UCSD-AML1 (cell line): ENCODE measurements around the gene MYO5C.
A peak's percentile ranks its signal among the peaks of the same experiment; 100 is the strongest.

Source experiments
- DNase-seq: peaks from one replicate; lab custom pipeline; 2025; ENCODE audit not compliant: unreplicated experiment; lab: John Stamatoyannopoulos, UW

Gene MYO5C, protein sequence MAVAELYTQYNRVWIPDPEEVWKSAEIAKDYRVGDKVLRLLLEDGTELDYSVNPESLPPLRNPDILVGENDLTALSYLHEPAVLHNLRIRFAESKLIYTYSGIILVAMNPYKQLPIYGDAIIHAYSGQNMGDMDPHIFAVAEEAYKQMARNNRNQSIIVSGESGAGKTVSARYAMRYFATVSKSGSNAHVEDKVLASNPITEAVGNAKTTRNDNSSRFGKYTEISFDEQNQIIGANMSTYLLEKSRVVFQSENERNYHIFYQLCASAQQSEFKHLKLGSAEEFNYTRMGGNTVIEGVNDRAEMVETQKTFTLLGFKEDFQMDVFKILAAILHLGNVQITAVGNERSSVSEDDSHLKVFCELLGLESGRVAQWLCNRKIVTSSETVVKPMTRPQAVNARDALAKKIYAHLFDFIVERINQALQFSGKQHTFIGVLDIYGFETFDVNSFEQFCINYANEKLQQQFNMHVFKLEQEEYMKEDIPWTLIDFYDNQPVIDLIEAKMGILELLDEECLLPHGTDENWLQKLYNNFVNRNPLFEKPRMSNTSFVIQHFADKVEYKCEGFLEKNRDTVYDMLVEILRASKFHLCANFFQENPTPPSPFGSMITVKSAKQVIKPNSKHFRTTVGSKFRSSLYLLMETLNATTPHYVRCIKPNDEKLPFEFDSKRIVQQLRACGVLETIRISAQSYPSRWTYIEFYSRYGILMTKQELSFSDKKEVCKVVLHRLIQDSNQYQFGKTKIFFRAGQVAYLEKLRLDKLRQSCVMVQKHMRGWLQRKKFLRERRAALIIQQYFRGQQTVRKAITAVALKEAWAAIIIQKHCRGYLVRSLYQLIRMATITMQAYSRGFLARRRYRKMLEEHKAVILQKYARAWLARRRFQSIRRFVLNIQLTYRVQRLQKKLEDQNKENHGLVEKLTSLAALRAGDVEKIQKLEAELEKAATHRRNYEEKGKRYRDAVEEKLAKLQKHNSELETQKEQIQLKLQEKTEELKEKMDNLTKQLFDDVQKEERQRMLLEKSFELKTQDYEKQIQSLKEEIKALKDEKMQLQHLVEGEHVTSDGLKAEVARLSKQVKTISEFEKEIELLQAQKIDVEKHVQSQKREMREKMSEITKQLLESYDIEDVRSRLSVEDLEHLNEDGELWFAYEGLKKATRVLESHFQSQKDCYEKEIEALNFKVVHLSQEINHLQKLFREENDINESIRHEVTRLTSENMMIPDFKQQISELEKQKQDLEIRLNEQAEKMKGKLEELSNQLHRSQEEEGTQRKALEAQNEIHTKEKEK (N-terminal part only)

DNA sequence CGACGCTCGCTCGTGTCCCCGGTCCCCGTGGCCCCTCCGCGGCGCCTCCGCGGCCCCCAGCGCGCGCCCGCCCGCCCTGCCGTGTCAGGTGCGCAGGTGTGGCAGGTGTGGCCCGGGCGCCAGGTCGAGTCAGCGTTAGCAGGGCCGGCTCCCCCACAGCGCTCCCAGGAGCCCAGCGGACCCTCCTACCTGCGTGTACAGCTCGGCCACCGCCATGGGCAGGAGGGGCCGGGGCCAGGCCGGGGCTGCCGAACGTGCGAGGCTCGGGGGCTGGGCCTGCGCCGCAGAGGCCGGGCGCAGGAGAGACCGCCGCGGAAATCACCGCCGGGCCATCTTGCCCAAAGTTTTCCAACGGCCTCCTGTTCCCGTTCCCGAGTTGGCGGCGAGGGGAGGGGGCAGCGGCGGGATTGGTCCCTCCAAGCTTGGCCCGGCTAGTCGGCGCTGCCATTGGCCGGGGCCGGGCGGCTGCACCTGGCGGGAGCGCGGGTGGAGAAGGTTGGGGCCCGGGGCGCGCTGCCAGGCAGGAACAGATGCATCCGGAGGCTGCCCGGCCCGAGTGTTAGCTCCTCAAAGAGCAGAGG lies at the start of gene MYO5C:
MYO5C (minus strand) TSS at position 384 of the 581 bp plus-strand sequence; CDS start at position 216, 168 bp downstream.
- peak; percentile 75 for DNase-seq

- DNase-seq, result no peak
Measured at GRCh38 chr15:52344592-52344991, 49.0 kb upstream of the MYO5C start.

DNA sequence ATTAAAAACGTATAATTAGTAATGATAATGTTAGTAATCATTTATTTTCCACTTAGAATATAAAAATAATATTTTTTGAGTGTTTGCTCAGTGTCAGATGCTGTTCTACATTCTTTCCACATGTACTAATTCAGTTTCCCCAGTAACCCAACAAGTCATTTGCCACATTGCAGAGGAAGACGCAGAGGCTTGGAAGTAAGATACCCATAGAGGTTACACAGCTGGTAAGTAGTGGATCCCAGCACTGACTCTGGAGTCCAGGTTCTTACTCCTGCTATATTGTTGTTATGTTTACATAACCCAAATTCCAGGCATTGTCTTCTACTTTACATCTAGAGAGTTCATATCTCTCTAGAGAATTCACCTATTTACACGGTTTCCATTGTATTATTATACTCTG lies 48.2 kb upstream of the MYO5C start:
- no peak for DNase-seq

GRCh38 chr15:52340093-52340492 lies 44.5 kb upstream of the MYO5C start:
- no peak for DNase-seq

DNA sequence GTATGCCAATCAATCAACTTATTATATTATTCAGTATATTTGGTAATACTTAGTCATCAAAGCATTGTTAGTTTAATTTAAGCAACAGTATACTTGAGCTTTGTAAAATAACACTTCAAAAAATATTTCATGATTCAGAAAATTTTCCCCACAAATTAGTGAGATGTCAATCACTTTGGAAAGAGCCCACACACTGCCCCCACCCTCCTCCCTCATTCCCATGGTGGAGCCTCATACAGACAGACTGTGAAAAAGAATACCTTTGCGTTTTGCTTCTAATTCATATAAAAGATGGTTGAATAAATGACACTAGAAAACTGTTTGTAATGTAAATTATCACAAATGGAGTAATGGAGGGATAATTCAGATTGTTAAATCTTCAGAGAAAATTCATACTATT lies 43.3 kb upstream of the MYO5C start:
- no peak for DNase-seq

DNA sequence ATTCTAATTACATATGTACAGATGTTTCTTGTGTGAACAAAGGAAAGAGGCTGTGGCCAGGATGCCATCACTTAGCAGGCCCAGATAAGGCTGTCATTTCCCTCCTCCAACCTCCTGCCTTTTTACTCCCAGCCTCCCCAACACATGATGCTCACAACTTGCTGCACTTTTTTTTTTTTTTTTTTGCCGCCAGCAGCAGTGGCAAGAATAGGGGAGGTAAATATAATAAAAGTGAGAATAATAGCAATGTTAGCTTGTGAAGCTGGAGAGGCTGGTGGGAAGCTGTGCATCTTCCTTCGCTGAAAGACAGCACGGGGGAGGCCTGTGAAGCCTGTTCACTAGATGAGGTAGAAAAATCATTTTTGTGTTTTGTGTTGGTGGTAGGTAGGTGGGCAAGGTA lies 42.5 kb upstream of the MYO5C start:
- no peak for DNase-seq

- DNase-seq, result no peak
Measured at GRCh38 chr15:52337198-52337853, 41.7 kb upstream of the MYO5C start.

GRCh38 chr15:52336529-52336928 lies 40.9 kb upstream of the MYO5C start:
- DNase-seq, result no peak

DNA sequence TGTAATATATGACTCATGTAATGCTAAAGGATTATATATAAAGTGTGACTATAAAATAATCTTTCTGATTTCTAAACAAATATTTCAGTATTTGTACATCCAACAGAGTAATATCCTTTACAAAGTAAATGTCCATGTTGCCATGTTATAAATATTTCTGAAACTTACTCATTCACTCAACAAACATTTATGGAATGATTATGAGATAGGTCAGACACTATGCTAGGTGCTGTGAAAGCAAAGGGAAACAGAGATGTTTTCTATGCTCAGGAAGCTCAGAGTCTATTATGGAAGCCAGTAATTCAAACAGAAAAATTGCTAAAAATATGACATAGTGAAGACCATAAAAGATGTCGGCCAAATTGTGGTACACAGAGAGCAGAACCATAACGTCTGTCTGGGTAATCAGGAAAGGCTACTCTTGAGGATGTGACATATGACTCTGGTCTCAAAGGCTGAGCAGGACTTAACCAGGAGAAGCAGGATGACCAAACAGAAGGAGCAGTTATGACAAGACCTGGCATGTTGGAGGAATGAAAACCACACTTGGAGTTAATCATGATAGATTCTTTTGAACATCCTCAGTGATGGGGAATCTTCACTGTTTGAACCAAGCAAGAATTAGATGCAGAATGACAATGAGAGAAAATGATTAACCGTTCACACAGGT lies 39.0 kb upstream of the MYO5C start:
- DNase-seq, result no peak

DNA sequence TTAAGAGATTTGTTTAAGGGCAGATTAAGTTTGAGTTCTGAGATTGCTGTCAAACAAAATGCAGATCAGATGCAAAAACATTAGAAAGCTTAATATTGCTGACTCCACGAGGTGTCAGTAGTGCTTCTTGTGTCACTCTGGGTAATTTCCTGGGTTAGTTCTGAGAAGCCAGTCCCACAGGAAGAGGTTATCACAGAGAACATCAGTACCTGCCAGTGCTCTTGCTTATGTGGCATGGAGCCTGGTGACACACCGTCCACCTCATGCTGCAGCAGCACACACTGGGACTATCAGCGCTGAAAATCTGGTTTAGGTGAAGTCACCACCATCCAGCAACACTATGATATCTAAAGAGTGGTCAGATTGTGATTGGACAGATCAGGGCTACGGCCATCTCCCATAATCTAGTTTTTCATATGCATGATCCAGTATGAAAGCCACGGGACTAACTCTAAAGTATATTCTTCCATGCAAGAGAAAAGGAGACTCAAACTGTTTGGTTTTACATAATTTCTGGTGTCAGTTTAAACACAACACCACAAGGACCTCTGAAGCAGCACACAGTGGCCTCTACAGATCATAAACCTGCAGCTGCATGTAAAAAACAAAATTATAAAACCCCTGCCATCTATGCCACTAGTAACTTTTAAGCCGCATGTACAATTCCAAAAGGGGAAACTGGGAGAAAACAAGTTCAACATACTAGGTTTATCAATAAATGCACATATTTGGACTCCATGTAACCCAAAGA lies 36.1 kb upstream of the MYO5C start:
- peak; percentile 36 for DNase-seq

GRCh38 chr15:52329987-52330386 lies 34.4 kb upstream of the MYO5C start:
- DNase-seq, result no peak

- no peak for DNase-seq
Measured at GRCh38 chr15:52329150-52329549, 33.5 kb upstream of the MYO5C start.

- DNase-seq, result no peak
Measured at GRCh38 chr15:52328680-52329079, 33.1 kb upstream of the MYO5C start.

DNA sequence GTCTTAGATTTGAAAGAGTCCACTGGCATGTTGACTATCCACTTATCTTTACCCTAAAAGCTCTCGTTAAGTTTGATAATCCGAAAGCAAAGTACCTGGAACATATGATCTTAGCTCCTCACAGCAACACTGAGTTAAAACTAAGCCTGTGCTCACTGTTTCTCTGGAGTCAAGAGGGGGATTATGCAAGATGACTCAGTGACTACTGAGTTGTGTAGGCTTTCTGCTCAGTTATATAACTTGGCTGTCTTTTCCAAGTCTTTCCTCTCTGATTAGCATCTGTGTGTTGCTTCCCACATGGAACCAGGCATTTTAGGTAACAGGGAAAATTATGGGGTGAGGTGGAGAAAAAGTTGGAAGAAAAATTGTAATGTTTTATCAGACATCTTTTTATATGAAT lies 31.2 kb upstream of the MYO5C start:
- DNase-seq, result no peak

DNA sequence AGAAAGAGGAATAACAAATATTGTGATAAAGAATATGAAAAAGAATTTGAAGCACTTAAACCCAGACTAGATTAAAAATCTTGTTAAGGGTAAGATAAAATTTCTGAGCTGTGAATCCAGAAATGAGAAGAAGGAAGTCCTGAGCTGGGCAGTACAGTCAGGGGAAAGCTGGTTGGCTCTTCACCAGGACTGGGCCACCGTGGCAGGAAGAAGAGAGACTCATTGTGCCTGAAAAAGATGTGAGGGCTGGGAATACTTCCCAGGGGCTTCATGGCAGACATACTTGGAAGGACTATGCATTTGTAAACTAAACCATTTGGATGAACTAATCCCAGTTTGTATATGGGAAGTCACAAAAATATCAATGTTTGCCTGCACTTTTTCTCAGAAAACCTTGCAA lies 28.5 kb upstream of the MYO5C start:
- no peak for DNase-seq

DNA sequence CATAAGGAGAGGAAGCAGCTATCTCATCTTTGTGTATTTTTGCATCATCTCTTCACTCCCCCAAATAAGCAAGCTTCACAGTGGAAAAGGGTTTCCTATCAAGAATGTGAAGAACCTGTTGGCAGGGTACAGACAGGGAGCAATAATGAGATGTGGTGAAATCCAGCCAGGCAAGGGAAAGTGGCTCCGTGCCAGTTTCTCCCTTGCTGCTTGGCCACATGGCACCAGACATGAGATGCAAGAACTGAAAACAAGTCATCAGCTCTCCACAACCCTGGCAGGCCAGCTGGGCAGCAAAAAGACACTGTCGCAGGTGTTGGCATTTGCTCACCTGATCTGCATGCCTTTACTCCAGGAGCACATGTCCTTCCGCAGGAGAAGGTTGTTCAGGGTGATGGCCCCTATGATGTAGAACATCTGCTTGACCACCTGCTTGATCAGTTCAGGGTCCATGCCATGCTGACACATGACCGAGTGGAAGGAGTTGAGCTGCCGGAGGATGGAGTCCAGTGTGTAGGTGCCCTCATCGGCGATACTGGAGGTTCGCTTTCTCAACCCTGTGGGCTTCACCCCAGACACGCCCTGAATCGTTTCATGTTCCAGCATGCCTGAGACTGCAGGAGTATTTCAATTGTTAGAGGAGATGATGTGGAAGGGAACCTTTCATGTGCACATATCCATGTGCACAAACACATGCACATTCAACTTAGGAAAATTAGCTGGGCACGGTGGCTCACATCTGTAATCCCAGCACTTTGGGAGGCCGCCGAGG lies 23.3 kb upstream of the MYO5C start:
- no peak for DNase-seq

DNA sequence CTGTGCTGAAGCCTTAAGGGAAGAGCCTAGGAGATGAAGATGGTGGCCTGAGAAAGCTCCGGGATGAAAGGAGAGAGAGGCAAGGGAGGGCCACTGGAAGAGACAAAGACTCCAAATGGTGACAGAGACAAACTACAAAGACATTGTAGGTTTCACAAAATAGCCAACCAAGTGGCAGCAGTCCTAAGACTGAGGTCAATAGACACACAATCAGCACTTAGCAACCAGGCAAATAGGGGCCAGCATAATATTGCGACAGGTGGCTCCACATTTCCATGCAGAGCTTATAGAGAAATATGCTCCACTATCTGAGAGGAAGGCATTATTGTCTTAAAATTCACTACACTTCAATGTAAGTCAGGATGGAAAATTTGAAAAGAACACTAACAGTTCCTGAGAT lies 22.1 kb upstream of the MYO5C start:
- no peak for DNase-seq

DNA sequence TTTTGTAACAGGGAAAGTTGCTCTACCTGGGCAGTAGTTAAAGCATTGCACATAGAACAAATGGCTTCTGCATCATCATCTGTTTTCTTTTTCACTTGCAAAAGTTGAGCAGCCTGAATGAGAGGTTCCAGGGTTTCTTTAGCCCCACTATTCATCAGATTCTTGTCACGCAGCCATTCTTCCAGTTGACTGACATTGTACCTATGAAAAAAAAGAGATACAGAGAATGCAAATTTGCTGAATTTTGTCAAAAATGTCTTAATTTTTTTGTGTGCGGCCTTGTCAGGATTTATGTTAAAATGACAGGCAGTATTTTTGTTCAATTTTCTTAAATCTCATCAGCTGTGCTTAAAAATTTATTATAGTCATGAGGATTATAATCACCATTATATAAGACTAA lies 21.4 kb upstream of the MYO5C start:
- no peak for DNase-seq
